Epidermal melanocyte (primary cell): ENCODE data around the gene C11orf98.
A peak's percentile ranks its signal among the peaks of the same experiment; 100 is the strongest.
"Not testable (repeated sequence)": the region's sequence is repeated elsewhere in the genome, so short reads cannot be mapped to it uniquely, and the experiment has no call there.

Source experiments
- DNase-seq: peaks from one replicate; pipeline ENCODE4 v3.0.0; 2011; ENCODE audit warnings: low spot score; ENCODE audit not compliant: insufficient read length

The C11orf98 gene

GRCh38 chr11:62652161-62653006 is 12.6 kb downstream of the C11orf98 start:
- DNase-seq: no peak

GRCh38 chr11:62650283-62650682 is 14.7 kb downstream of the C11orf98 start:
- not testable (repeated sequence) for DNase-seq

- no peak for DNase-seq
Measured at GRCh38 chr11:62649486-62649885, 15.5 kb downstream of the C11orf98 start.

- DNase-seq: no peak
Measured at GRCh38 chr11:62648967-62649364, 16.0 kb downstream of the C11orf98 start.

- no peak for DNase-seq
Measured at GRCh38 chr11:62648185-62648966, 16.6 kb downstream of the C11orf98 start.

GRCh38 chr11:62647609-62648005 is 17.4 kb downstream of the C11orf98 start:
- no peak for DNase-seq

- DNase-seq: no peak
Measured at GRCh38 chr11:62646825-62647608, 18.0 kb downstream of the C11orf98 start.

- peak; percentile 99 for DNase-seq
Measured at GRCh38 chr11:62645946-62646824, 18.8 kb downstream of the C11orf98 start, which contains the start of gene GANAB. GANAB (minus strand) TSS chr11:62646613; CDS start chr11:62646599, 14 bp downstream.

- DNase-seq: no peak
Measured at GRCh38 chr11:62645671-62645945, 19.4 kb downstream of the C11orf98 start.

GRCh38 chr11:62644220-62644619 is 20.8 kb downstream of the C11orf98 start:
- DNase-seq: no peak

GRCh38 chr11:62632492-62632891 is 32.5 kb downstream of the C11orf98 start:
- no peak for DNase-seq

GRCh38 chr11:62627713-62628112 is 37.3 kb downstream of the C11orf98 start:
- no peak for DNase-seq

- DNase-seq: no peak
Measured at GRCh38 chr11:62622476-62623089, 42.4 kb downstream of the C11orf98 start.

GRCh38 chr11:62621567-62622470 is 43.2 kb downstream of the C11orf98 start, which contains the start of gene B3GAT3:
B3GAT3 (minus strand) TSS chr11:62621986; CDS start chr11:62621947, 39 bp downstream.
- DNase-seq: peak; percentile 100

- DNase-seq: no peak
Measured at GRCh38 chr11:62621027-62621566, 43.9 kb downstream of the C11orf98 start.

GRCh38 chr11:62616957-62617356 is 48.1 kb downstream of the C11orf98 start:
- DNase-seq: not testable (repeated sequence)

GRCh38 chr11:62615521-62615920 is 49.5 kb downstream of the C11orf98 start:
- no peak for DNase-seq

- no peak for DNase-seq
Measured at GRCh38 chr11:62614275-62614674, 50.7 kb downstream of the C11orf98 start.

- DNase-seq: no peak
Measured at GRCh38 chr11:62613291-62613778, 51.7 kb downstream of the C11orf98 start.
